Left renal cortex interstitium (tissue), 4 donors: Measurements from ENCODE around the gene CDON. TPM values are rescaled to one million over a fixed set of nuclear protein-coding genes. Genes with fewer than 3 reads are reported as not detected.
A peak's percentile ranks its signal among the peaks of the same experiment; 100 is the strongest.

Experiments
- DNase-seq, 4 donors: peaks; one replicate each; pipeline ENCODE4 v3.0.0-alpha.2; 2013; ENCODE audit warnings: low read depth in 4 of 4, low spot score in 2 of 4, missing footprints in 1 of 4
- polyA plus RNA-seq, 4 donors: library from polyadenylated mRNA; unstranded; fragments of 120-200 nt; gene quantifications; one replicate each; pipeline ENCODE4 v1.2.1, GENCODE V29; 2013; ENCODE audit not compliant: insufficient read length in 4 of 4

The CDON gene
- polyA plus RNA-seq, 4 donors, result 17.9 to 29.2 (median 22.9) TPM

DNA sequence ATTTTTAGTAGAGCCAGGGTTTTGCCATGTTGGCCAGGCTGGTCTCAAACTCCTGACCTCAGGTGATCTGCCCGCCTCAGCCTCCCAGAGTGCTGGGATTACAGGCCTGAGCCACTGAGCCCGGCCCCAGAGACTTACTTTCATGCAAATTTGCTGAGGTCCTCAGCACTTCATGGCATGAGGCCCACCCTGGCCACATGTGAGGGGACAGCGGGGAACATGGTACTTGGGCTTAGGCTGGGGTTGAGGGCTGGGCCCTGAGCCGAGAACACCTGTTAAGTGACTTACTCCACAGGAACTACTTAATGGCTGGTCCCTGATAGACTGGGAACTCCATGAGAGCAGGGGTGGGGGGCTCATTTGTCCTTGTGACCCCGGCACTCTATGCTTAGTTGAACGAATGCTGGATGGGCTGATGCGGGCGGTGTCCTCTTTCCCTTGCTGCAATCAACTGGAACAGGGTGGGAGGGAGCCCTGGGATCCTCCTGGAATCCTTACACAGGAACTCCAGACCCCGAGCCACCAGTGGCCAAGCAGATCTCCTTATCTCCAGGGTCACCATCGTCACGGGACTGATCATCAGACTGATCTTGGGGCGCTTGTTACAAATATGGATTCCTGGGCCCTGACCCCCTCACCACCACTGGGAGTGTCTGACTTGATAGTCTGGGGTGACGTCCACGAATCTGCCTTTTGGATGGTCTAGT is 115.8 kb downstream of the CDON start:
- DNase-seq, result no peak

- DNase-seq, result no peak
These were observed 116.7 kb downstream of the CDON start, which contains the start of gene VSIG10L2 for GRCh38 chr11:125945797-125946520. Gene VSIG10L2, plus strand, starts transcription at chr11:125946044. Its CDS starts 12 bp downstream, at chr11:125946056.

GRCh38 chr11:125945011-125945796 is 117.5 kb downstream of the CDON start:
- DNase-seq, result no peak

GRCh38 chr11:125944350-125945010 is 118.2 kb downstream of the CDON start:
- DNase-seq, result no peak

DNA sequence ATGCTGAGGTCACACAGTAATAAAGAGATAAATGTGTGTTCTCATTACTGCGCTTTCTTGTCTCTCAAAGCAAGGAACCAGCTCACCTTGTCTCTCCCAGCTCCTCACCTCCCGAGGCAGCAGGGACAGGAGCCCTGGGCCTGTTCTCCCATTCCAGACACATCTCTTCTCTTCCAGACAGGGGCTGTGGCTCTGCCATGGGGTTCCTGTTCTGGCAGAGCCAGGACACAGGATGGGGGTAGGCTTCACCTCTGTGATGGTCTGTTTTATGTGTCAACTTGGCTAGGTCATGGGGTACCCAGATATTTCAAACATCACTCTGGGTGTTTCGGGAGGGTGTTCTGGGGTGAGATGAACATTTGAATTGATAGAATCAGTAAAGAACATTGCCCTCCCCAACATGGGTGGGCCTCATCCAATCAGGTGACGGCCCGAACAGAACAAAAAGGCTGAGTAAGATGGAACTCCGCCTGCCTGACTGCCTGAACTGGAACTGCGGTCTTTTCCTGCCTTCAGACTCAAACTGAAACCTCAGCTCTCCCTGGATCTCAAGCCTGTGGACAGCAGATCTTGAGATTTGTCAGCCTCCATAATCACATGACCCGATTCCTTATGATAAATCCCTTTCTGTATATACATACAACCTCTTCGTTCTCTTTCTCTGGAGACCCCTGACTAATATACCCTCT is 118.9 kb downstream of the CDON start:
- DNase-seq, result no peak

DNA sequence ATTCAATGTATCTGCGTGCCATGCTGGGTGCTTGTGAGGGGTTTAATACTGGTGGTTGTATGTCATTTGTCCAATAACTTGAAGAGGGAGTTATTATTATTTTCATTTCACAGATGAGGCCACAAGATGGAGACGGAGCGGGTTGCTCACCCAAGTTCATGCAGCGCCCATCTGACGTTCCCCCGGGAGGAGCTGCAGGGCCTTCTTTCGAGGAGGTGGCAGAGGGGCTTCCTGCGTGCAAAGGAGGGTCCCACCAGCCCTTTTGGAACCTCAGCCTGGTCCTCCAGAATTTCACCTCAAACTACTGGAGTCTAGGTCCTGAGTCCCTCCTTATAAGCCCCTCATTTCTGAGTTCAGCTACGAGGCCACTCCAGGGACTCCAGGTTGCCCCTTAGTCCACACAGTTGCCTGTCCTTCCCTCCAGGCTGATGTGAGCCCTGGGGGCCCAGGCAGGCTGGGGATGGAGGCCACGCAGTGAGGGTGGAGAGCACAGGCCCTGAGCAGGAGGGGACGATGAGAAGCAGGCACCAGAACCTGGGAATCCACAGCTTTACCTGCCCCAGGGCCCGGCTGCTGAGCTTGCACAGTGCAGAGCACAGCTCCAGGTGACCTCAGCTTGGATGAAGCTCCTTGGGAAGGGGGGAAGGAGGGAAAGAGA is 119.8 kb downstream of the CDON start:
- no peak for DNase-seq

GRCh38 chr11:125941619-125942611 is 120.8 kb downstream of the CDON start:
- peak in 1 of 4 donors; percentile 46 for DNase-seq

- no peak for DNase-seq
These were observed 121.4 kb downstream of the CDON start for GRCh38 chr11:125941267-125941618.

DNA sequence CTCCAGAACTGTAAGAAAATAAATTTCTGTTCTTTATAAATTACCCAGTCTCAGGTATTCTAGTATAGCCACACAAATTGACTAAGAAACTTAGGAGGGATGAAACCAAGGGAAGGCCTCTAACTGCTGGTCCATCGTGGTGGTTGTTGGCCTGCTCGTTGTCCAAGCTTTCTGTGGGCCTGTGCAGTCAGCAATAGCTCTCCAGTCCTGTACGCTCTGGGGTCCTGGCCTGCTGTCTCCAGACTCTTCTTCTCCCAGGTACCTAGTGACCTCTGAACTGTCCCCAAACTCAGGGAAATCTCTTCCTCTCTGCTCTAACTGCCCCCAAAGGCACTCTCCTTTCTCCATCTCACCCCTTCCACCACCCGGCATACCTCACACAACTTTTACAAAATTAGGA is 122.5 kb downstream of the CDON start:
- no peak for DNase-seq

DNA sequence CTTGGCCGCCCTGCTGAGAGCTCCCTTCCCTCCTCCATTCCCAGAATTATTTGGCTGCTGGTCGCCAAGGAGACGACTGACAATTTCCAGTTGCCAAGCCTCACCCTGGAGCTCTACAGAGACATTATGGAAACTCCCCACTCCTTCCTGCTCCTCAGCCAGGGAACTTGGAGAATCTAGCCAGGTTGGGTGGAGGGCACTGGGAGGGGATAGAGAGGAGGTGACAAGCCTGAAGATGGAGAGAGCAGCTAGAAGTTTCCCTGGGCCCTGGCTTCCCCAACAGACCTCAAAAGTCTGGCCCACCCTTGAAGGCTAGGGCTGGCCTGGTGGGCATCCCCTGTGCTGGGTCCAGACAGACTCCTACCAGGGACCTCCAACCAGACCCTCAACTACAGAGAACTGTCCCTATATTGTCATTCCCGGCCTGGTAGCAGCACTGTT is 123.6 kb downstream of the CDON start:
- no peak for DNase-seq

- DNase-seq, result no peak
These were observed 124.2 kb downstream of the CDON start for GRCh38 chr11:125938418-125938817.

DNA sequence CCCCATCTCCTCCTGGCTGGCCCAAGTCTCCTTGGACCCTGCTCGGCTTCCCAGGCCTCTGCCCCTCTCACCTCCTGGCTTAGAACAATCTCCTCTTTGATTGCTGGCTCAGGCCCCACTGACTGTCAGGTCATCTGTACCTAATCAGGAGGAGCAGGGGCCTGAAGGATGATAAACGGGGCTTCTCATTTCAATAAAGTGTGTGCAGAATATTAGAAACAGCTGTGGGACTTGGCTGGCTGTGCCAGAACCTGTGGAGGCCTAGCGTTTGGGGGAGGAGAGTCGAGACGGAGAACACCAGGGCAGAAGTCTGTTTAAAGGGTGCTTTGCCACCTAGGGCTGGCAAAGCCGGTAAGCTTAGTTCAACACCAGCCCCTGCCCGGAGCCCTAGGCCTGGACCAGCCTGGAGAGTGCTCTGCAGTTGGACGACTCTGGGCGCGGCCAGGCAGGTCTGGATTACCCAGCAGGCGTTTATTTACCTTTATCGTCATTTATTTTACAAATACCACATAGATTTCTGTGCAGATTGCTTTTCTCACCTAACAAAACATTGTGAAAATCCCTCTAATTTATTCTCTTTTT is 127.0 kb downstream of the CDON start:
- DNase-seq, result no peak

DNA sequence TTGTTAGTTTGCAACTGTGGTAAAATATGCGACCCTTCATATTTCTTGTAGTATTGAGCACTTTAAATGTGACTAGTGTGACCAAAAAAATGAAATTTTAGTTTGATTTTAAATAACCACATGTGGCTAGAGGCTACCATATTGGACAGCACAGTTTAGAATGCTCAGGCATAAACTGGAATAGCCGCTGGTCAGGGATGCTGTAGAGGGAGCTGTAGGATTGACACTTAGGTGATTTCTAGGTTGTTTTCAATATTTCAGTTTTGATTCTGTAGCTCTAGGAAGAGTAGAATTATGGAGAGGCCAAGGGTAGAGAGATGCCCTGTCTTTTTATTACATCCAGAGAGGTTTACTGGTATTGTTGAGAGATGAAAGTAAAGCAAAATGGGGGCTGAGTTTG is 127.6 kb downstream of the CDON start:
- DNase-seq, result no peak

GRCh38 chr11:125934473-125934872 is 128.2 kb downstream of the CDON start:
- no peak for DNase-seq

DNA sequence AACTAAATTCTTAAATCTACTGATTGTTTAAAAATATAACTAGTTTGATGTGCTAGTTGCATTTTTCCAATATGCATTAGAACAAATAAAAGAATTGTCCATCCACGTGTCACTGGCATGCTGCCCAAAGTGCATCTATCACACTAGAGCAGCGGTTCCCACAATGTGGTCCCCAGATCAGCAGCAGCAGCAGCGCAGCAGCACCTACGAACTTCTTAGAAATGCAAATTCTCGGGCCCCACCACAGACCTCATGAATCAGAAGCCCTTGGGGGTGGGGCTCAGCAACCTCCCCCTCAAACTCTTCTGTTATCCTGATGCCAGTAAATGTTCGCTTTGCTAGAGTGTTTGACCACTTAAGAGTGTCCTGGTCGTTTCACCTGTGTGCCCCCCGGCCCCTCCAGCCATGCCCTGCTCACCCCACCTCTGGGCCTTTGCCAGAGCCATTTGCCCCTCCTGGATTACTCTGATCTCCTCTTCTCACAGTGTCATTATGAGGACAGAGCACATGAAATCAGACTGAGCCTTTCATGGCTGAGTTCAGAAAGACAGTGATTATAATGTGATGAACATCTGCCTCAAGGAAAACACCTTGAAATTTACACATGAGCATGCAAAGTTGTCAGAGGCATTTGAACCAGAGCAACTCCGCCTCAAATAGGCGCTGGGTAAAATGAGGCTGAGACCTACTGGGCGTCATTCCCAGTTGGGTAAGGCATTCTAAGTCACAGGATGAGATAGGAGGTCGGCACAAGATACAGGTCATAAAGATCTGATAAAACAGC is 129.4 kb downstream of the CDON start:
- DNase-seq, result no peak

DNA sequence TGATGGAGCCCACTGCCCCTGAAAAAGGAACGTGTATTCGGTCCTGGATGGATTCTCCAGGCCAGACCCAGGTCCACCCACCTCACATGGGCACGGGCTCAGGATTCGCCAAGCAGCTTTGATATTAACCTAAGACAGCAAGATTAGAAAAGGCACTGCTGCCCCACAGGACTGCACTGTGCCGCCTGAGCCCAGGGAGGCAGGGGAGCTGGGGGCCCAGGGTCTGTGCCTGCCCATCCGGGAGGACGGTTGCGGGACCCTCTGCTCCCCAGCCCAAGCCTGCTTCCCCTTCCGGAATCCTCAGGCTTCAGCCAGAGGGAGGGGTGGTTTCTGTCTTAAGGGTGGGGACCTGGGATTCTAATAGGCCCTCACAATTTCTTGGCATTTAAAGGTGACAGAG is 130.4 kb downstream of the CDON start:
- DNase-seq, result no peak

GRCh38 chr11:125931668-125932067 is 131.0 kb downstream of the CDON start:
- no peak for DNase-seq
